GM18519 (cell line): Measurements from ENCODE around the gene MYO1D.
"Not testable (repeated sequence)": the region's sequence is repeated elsewhere in the genome, so short reads cannot be mapped to it uniquely, and the experiment has no call there.

Source experiments
- ATAC-seq: cut with Tn5 transposase; IDR thresholded peaks from one replicate; pipeline ENCODE4 v1.9.1; 2021; ENCODE audit warnings: mild to moderate bottlenecking, moderate library complexity; ENCODE audit not compliant: unreplicated experiment, low FRiP score

Gene MYO1D

GRCh38 chr17:32896647-32897258 is 19.8 kb upstream of the MYO1D start:
- no peak for ATAC-seq

GRCh38 chr17:32894245-32894644 is 17.3 kb upstream of the MYO1D start:
- ATAC-seq: no peak

GRCh38 chr17:32887410-32887809 is 10.5 kb upstream of the MYO1D start:
- not testable (repeated sequence) for ATAC-seq

GRCh38 chr17:32886951-32887350 is 10.0 kb upstream of the MYO1D start:
- ATAC-seq: not testable (repeated sequence)

GRCh38 chr17:32882734-32883133 is 5.8 kb upstream of the MYO1D start:
- no peak for ATAC-seq

GRCh38 chr17:32882029-32882428 is 5.1 kb upstream of the MYO1D start:
- ATAC-seq: no peak

- ATAC-seq: no peak
Observed at GRCh38 chr17:32880671-32881453, 3.9 kb upstream of the MYO1D start.

GRCh38 chr17:32879134-32879533 is 2.2 kb upstream of the MYO1D start:
- no peak for ATAC-seq

- ATAC-seq: no peak
Observed at GRCh38 chr17:32878211-32878610, 1.3 kb upstream of the MYO1D start.

GRCh38 chr17:32877164-32877764 is 340 bp upstream of the MYO1D start:
- peak; percentile 66 for ATAC-seq

- no peak for ATAC-seq
Observed at GRCh38 chr17:32875923-32876416, 954 bp downstream of the MYO1D start.

GRCh38 chr17:32875230-32875917 is 1.6 kb downstream of the MYO1D start:
- ATAC-seq: no peak

GRCh38 chr17:32873114-32873513 is 3.8 kb downstream of the MYO1D start:
- no peak for ATAC-seq

GRCh38 chr17:32871746-32872145 is 5.2 kb downstream of the MYO1D start:
- no peak for ATAC-seq

- no peak for ATAC-seq
Observed at GRCh38 chr17:32870969-32871368, 6.0 kb downstream of the MYO1D start.

- ATAC-seq: no peak
Observed at GRCh38 chr17:32870027-32870670, 6.8 kb downstream of the MYO1D start.

GRCh38 chr17:32869345-32870026 is 7.4 kb downstream of the MYO1D start:
- ATAC-seq: no peak

- ATAC-seq: no peak
Observed at GRCh38 chr17:32865141-32865540, 11.8 kb downstream of the MYO1D start.

GRCh38 chr17:32863559-32863958 is 13.4 kb downstream of the MYO1D start:
- ATAC-seq: no peak

GRCh38 chr17:32862940-32863339 is 14.0 kb downstream of the MYO1D start:
- no peak for ATAC-seq
